ENCODE measurements around the gene NOCT. TPM values are rescaled to one million over a fixed set of nuclear protein-coding genes. Genes with fewer than 3 reads are reported as not detected.

The NOCT gene
- polyA plus RNA-seq, 2 of the 4 experiments (the other 2 are of a cell fraction) = 5.3 to 6.8 TPM

- 88% methylated on average over 9 of the region's 10 CpGs for WGBS (ENCODE audit: missing lambda C conversion rate)
Measured at GRCh38 chr4:139042981-139043460, 27.4 kb downstream of the NOCT start.

GRCh38 chr4:139044291-139044690, 28.7 kb downstream of the NOCT start:
- Histone ChIP-seq H3K9me3 (no peaks in the 10 kb centered on the region), H3K4me3 (no peak overlapping the region), H3K4me2 (no peak overlapping the region), H3K4me1 (no peaks in the 10 kb centered on the region), H3K27ac (no peak overlapping the region)
- POLR2A ChIA-PET = interaction anchor here (0.6 kb wide), 1 partner anchor 1755 kb away, joined by 3 read pairs; no protein-coding TSS in a partner anchor
- CTCF ChIA-PET = interaction anchor here (2.1 to 6.1 kb wide), 2 partner anchors 10 to 14 kb away, joined by 4 to 37 read pairs; no protein-coding TSS in a partner anchor
- TF ChIP-seq KDM1A (IDR thresholded peaks at IDR 0.05; ENCODE audit: low read depth) = no peak
- TF ChIP-seq RCOR1 (IDR thresholded peaks at IDR 0.05; ENCODE audit: low read depth, low read length) = no peak
- no peak for TF ChIP-seq EHMT2 (IDR thresholded peaks at IDR 0.05; ENCODE audit: low read depth)
- TF ChIP-seq FOXS1 (CRISPR knock-in tag; IDR thresholded peaks at IDR 0.05) = no peak
- TF ChIP-seq NPAS2 (CRISPR knock-in tag; IDR thresholded peaks at IDR 0.05; ENCODE audit: borderline replicate concordance) = no peak
- TF ChIP-seq ATOH8 (CRISPR knock-in tag; IDR thresholded peaks at IDR 0.05; ENCODE audit: low read depth) = no peak
- TF ChIP-seq POLR2A (IDR thresholded peaks at IDR 0.05; ENCODE audit: low read length) = no peak
- TF ChIP-seq MYC (IDR thresholded peaks at IDR 0.05; ENCODE audit: borderline replicate concordance, low read length) = no peak
- TF ChIP-seq TFCP2L1 (CRISPR knock-in tag; IDR thresholded peaks at IDR 0.05) = no peak
- FAIRE-seq (no peak), DNase-seq (ENCODE audit: low read depth in 1 of 2, low spot score in 1 of 2) (no peak), ATAC-seq (no peak; a peak in 1 of 6 replicates)
- WGBS (ENCODE audit: missing lambda C conversion rate) = 89% methylated on average over 2 of the region's 2 CpGs

More at GRCh38 chr4:139042981-139043460, 27.4 kb downstream of the NOCT start:
- Histone ChIP-seq H3K9me3 (no peaks in the 10 kb centered on the region), H3K4me3 (no peak overlapping the region), H3K27ac (no peak overlapping the region), H3K4me2 (no peak overlapping the region), H3K4me1 (no peaks in the 10 kb centered on the region)
- ChIA-PET POLR2A (no interaction called here), CTCF (interaction anchor here (0.6 to 6.1 kb wide), 2 partner anchors 13 to 125 kb away, joined by 3 to 37 read pairs; no protein-coding TSS in a partner anchor)
- DNase-seq (ENCODE audit: low read depth in 1 of 2, low spot score in 1 of 2) (no peak), ATAC-seq (peak; percentile 18 to 54; a peak in 5 of 6 replicates), FAIRE-seq (no peak)
- TF ChIP-seq E2F6 (IDR thresholded peaks at IDR 0.05; ENCODE audit: borderline replicate concordance, low read depth) (no peak), BHLHE40 (IDR thresholded peaks at IDR 0.05; ENCODE audit: low read depth, low read length) (no peak), TFCP2L1 (CRISPR knock-in tag; IDR thresholded peaks at IDR 0.05) (no peak), EHF (CRISPR knock-in tag; IDR thresholded peaks at IDR 0.05) (no peak), RARB (CRISPR knock-in tag; IDR thresholded peaks at IDR 0.05) (no peak), HES2 (IDR thresholded peaks at IDR 0.05) (no peak), POLR2AphosphoS2 (conservative IDR thresholded peaks at IDR 0.05; ENCODE audit: low read length) (no peak), MAZ (IDR thresholded peaks at IDR 0.05; ENCODE audit: borderline replicate concordance, low read depth, low read length) (no peak), MAX (IDR thresholded peaks at IDR 0.05) (no peak), CBX2 (IDR thresholded peaks at IDR 0.05; ENCODE audit: borderline replicate concordance, low read depth) (no peak), ZNF302 (CRISPR knock-in tag; IDR thresholded peaks at IDR 0.05) (no peak), ZSCAN20 (CRISPR knock-in tag; IDR thresholded peaks at IDR 0.05) (no peak), ZFP36 (IDR thresholded peaks at IDR 0.05; ENCODE audit: borderline replicate concordance, partially characterized antibody) (no peak)

GRCh38 chr4:139048026-139048425, 32.4 kb downstream of the NOCT start:
- Histone ChIP-seq H3K4me3 (no peak overlapping the region), H3K4me1 (no peaks in the 10 kb centered on the region), H3K9me3 (no peaks in the 10 kb centered on the region), H3K27ac (no peak overlapping the region), H3K4me2 (no peak overlapping the region)
- no peak for TF ChIP-seq BHLHE40 (IDR thresholded peaks at IDR 0.05; ENCODE audit: low read depth, low read length)
- TF ChIP-seq JUNB (IDR thresholded peaks at IDR 0.05) = no peak
- no peak for TF ChIP-seq MAFK (IDR thresholded peaks at IDR 0.05; ENCODE audit: partially characterized antibody)
- TF ChIP-seq CBX2 (IDR thresholded peaks at IDR 0.05; ENCODE audit: borderline replicate concordance, low read depth) = no peak
- no peak for TF ChIP-seq FOSL2 (IDR thresholded peaks at IDR 0.05)
- no peak for TF ChIP-seq FOSL2 (CRISPR knock-in tag; IDR thresholded peaks at IDR 0.05)
- no peak for TF ChIP-seq NFE2L2 (conservative IDR thresholded peaks at IDR 0.05; ENCODE audit: low read length)
- TF ChIP-seq CBX8 (IDR thresholded peaks at IDR 0.05) = no peak
- no peak for TF ChIP-seq NPAS2 (CRISPR knock-in tag; IDR thresholded peaks at IDR 0.05; ENCODE audit: borderline replicate concordance)
- no peak for TF ChIP-seq CHD4 (IDR thresholded peaks at IDR 0.05; ENCODE audit: borderline replicate concordance)
- no peak for TF ChIP-seq HOXB5 (CRISPR knock-in tag; IDR thresholded peaks at IDR 0.05)
- TF ChIP-seq CTCF (IDR thresholded peaks at IDR 0.05) = no peak
- TF ChIP-seq HDAC2 (IDR thresholded peaks at IDR 0.05) = no peak
- no peak for TF ChIP-seq RAD21 (conservative IDR thresholded peaks at IDR 0.05 in 1 of 2, IDR thresholded peaks at IDR 0.05 in 1 of 2)
- no peak for DNase-seq (ENCODE audit: low read depth in 1 of 2, low spot score in 1 of 2)
- POLR2A ChIA-PET = no interaction called here
- ATAC-seq = no peak
- WGBS (ENCODE audit: missing lambda C conversion rate) = 86% methylated on average over 3 of the region's 3 CpGs
- CTCF ChIA-PET = no interaction called here
- no peak for FAIRE-seq

Measured in A549 (cell line).